Glomerular endothelial cell (primary cell): Measurements from ENCODE around the gene TMEM106A. TPM values are rescaled to one million over a fixed set of nuclear protein-coding genes. Genes with fewer than 3 reads are reported as not detected.
"Not testable (repeated sequence)": the region's sequence is repeated elsewhere in the genome, so short reads cannot be mapped to it uniquely, and the experiment has no call there.

ENCODE experiments used
- DNase-seq: peaks from one replicate; pipeline ENCODE4 v3.0.0-alpha.2; 2011; ENCODE audit warnings: low read depth, low spot score; ENCODE audit errors: extremely low read depth
- total RNA-seq: library from RNA; depleted of rRNA; stranded (reverse); fragments of >200 nt; gene quantifications from 2 replicates; pipeline ENCODE4 v1.2.3, GENCODE V29; 2015

TMEM106A gene
- total RNA-seq, 1 donor from 2014 or later: 8.4 TPM

DNA sequence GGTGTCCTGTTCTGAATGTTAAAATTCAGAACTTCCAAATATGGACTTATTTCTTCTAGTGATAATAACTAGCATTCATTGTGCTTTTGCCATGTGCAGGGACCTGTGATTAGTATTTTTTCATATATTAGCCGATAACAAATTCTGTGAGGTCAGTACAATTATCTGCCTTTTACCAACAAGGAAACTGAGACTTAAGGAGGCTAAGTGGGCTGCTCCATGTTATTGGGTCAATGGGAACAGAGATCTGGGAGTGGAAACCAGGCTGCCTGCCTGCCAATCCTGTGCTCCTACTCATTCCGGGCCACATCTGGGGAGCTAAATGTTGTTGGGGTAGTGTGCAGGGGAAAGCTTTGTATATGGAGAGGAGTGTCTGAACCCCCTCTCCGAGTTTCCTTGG is 3.7 kb downstream of the TMEM106A start:
- no peak for DNase-seq

DNA sequence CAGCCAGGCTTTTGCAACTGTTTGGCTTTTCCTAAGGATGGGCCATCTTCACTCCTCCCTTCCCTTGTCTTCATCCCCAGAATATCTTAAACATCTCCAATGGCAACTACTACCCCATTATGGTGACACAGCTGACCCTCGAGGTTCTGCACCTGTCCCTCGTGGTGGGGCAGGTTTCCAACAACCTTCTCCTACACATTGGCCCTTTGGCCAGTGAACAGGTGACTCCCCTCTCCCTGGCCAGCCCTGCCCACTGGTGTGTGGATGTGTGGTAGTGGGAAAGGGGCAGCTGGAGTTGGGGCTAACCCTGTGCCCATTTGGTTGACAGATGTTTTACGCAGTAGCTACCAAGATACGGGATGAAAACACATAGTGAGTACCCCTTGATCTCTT is 4.7 kb downstream of the TMEM106A start:
- no peak for DNase-seq

DNA sequence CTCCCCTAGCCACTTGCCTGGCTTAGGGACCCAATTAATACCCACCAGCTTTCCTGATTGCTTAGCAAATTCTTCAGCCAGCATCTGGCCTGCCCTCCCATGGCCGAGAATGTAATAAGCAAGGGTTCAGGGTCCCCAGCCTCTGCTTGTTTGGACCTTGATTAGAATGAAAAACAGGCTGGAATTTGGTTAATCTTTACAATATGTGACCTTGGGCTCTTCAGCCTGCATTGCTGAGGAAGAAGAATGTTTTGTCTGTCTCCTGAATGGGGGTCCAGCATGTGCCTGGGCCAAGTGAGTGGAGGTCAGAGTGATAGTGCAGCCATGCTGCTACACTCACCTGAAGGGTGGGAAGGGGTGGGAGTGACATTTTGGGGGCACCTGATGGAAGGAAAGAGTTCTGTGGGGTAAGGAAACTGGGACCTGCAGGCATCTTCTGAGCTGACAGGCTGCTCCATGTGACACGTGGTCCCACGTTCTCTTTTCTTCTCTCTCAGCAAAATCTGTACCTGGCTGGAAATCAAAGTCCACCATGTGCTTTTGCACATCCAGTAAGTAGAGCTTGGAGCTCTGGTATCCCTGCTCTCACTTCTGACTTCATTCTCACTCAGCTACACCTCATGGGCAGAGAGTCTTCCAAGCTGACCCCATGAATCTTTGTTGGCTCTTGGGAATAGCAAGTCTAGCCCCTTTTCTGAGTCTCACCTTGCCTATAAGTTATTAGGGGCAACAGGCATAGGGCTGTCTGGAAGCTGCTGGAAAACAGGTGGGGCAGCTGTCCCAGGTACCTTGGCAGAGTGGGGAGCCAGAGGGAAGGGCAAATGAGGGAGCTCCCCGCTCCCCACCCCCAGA is 5.3 kb downstream of the TMEM106A start:
- no peak for DNase-seq

DNA sequence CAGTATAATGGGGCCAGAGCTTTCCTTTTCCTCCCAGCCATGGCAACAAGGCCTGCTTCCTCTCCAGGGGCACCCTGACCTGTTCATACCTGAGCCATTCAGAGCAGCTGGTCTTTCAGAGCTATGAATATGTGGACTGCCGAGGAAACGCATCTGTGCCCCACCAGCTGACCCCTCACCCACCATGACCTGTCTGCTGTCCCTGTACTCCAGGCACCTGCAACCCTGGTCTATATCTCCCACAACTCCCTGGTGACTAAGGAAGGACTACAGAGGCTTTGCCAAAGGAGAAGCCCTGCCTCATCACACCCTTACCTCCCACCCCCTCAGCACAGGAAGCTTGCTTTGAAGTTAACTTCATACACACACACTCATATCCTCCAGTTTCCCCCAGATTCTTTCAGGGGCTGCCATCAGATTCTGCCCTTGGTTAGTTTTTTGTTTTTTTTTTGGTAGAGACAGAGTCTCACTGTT is 6.0 kb downstream of the TMEM106A start:
- DNase-seq: no peak

DNA sequence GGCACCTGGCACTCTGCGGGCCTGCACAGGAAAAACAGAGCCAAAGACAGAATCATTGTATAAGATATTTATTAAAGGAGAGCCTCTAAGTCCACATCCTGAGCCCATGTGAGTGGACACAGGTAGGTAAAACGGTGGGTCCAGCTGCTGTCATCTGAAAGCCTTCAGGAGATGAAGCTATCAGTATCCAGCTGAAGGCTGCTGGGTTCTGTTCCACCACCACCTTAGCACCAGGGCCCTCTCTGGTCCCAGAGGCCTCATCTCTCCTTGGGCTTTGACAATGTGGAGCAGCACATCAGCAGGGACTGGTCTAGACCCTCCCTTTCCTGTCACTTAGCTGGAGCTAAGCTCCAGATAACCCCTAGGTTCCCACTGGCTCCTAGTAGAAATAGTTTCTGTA is 7.3 kb downstream of the TMEM106A start:
- no peak for DNase-seq

DNA sequence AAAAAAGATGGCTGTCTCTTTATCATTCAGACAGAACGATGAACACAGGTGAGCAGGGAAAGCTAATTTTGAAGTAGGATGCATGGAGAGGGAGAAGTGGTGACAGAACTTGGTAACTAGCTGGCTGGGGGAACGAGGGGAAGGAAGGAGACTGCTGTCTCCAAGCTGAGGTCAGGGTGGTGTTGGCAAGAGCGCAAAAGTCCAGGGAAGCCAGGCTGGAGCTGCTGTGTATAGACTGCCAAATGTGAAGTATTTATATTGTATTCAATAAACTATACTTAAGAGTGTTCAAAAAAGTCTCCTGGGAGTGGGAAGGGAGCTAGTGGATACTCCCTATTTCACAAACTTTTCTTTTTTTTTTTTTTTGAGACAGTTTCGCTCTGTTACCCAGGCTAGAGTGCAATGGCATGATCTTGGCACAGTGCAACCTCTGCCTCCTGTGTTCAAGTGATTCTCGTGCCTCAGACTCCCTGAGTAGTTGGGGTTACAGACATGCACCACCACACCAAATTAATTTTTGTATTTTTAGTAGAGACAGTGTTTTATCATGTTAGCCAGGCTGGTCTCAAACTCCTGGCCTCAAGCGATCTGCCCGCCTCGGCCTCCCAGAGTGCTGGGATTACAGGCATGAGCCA is 8.2 kb downstream of the TMEM106A start:
- DNase-seq: no peak

DNA sequence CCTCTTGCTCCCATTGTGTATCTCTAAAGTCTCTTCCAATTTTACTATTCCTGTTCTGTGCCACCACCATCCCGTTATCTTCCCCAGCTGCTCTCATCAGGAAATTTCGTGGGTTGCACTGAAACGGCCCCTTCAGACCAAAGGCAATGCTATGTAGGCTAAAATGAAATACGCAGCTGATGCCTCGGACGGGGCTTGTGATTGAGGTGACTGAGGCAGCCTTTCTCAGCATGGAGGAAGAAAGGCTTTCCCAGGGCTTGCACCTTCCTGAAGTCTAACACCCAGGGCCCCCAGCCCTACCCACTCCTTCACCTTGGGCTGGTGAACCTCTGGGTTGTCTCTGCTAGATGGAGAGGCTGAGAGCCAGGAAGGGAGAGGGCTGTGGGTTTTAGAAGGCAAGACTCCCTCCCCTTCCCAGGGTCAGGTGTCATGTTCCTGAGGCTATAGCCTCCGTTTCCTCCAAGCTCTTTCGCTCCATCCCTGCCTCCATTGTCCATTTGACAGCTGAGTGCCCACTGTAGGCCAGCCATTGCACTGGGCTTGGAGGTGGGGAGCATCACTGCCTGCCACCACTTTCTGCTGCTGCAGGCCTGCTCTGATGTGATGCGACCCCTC is 8.9 kb downstream of the TMEM106A start:
- no peak for DNase-seq

DNA sequence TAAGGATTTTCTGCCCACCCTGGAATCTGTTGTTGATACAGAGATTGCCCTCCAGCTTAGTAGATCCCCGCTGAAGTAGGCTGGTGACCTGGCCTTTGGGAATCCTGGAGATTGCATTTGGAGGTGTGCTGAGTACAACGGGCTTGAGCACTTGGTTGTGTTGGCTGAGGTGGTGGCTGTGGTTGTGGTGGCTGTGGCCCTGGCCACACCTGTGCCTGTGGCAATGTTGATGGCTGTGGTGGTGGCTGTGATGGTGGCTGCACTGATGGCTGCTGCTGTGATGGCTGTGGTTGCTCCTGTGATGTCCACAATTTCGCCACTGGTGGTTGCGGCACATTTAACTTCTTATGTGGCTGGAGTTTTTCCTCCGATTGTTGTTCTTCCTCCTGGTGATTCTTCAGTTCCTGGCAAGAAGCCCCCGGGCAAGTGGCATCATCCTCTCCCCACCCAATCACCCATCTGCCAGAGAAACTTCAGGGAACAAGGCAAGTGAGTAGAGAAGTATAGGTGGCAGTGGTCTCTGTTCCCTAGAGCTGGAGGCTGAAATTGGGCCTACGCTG is 12.6 kb downstream of the TMEM106A start:
- no peak for DNase-seq

DNA sequence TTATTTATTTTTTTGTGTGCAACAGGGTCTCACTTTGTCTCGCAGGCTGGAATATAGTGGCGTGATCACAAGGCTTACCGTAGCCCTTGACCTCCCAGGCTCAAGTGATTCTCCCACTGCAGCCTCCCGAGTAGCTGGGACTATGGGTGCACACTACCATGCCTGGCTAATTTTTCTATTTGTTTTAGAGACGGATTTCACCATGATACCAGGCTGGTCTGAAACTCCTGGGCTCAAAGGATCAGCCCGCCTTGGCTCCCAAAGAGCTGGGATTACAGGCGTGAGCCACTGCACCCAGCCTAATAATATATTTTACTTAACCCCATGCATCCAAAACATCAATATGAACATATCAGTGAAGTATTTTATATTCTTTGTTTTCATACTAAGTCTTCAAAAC is 14.7 kb downstream of the TMEM106A start:
- no peak for DNase-seq

DNA sequence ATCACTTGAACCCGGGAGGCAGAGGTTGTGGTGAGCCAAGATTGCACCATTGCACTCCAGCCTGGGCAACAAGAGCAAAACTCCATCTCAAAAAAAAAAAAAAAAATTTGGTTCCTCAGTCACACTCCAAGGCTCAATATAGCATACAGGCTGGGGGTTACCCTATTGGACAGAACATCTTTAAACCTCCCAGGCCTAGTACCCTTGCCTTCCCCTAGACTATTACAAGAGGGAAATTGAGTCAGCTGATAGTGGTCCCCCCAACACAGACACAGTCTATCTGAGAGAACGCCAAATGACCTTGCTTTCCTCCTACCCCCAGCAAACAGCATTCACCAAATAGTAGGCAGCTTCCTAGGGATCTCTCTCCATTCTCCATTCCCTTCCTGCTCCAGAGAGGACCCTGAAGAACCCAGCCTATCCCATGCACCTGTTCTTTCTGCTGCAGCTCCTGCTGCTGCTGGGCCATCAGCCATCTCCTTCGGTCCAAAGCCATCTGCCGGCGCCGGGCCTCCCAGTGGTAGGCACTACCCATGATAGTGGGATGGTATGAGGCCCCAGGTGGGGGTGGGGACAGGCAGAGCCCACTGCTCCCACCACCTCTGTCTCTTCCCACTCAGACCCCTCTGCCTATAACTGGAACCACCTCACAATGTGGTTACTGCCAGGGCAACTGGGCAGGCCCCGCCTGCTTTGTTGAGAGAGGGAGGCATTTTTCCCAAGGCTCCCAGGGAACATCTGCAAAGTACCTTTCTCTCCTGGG is 16.5 kb downstream of the TMEM106A start, which contains the start of gene CCDC200:
Gene CCDC200 (minus strand): TSS at position 604 of the 763 bp plus-strand sequence. CDS start 69 bp downstream, at position 535.
- not testable (repeated sequence) for DNase-seq

DNA sequence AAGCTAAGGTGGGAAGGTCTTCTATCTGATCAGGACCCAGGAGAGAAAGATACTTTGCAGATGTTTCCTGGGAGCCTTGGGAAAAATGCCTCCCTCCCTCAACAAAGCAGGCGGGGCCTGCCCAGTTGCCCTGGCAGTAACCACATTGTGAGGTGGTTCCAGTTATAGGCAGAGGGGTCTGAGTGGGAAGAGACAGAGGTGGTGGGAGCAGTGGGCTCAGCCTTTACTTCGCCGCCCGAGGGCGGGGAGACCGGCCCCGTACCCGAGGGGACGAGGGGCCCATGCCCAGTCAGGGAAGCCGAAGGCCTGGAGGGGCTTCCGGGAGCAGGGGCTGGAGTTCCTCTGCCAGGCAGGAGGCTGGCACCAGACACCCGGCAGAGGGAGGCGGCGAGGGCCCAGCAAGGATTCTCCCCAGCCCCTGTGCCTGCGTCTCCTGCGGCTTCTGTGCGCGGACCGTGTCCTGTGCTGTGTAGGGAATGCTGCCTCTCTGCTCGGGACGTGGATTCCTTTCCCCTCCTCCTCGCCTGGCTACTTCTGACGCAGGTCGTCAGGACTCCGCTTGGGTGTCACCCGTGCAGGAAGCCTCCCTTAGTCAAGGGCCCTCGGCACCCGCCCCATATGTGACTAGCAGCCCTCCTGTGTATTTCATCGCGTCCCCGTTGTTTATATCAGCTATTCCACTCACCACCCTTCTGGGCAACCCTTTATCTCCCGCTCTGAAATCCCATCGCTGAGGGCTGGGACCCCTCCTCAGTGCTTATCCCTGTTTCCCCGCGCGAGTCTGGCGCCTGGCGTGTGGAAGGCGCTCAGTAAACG is 19.7 kb downstream of the TMEM106A start:
- not testable (repeated sequence) for DNase-seq

DNA sequence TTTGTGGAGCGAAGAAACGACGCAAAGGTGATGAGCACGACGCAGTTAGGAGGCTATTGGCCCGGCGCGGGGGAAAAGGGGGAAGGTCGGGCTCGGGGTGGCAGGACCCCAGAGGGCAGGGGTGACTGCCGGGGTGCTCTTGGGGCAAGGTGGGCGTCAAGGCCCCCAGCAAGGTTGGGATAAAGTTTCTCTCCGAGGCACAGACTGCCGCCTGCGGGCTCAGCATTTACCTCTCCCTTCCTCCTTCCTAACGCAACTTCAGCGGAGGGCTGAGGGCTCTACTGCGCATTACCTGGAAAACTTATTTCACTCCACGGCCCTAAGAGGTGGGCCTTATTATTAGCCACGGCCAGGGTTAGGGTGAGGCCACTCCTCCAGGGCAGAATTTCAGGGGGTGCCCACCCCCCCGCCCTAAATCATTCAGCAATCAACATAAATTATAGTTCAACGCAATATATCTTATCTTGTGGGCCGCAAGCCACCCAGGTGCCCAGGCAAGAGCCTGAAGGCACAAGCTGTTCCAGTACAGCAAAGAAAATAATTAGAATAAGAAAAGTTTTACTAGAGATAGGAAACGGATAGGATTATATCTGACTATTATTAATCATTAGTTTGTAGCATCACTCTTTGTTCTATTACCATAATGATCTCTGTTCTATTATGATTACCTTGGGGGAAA is 20.5 kb downstream of the TMEM106A start:
- DNase-seq: not testable (repeated sequence)

DNA sequence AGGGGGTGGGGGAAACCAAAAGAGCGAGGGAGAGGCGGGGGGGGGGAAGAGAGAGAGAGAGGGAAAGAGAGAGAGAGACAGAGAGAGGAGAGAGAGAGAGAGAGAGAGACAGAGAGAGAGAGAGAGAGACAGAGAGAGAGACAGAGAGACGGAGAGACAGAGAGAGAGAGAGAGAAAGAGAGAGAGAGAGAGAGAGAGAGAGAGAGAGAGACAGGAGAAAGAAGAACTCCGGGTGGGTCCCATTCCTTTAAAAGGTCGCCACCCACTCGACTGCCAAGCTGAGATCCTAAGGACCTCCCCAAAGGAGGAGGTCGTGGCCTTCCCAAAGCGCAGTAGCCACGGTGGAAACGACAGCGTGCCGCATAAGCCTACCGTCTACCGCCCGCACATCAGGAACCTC is 21.6 kb downstream of the TMEM106A start:
- not testable (repeated sequence) for DNase-seq

DNA sequence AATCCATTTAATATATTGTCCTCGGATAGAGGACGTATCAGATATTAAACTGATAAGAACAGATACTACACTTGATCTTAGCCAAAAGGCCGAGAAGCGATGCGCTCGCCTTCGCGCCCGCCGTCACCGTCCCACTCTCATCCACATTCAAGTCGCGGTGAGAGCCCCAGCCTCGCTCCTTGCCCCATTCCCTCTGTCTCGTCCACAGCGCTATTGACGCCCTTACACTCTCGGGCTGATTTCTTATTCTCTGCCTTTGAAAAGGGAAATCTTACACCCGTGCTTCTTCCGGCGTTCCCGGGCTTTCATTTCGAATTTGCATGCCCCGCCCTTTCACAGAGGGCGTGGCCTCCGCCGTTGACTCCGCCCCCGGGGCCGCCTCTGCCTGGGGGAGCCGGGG is 22.2 kb downstream of the TMEM106A start, which contains the start of gene RNU2-1:
Gene RNU2-1 (minus strand): TSS at position 101 of the 400 bp plus-strand sequence.
- not testable (repeated sequence) for DNase-seq

DNA sequence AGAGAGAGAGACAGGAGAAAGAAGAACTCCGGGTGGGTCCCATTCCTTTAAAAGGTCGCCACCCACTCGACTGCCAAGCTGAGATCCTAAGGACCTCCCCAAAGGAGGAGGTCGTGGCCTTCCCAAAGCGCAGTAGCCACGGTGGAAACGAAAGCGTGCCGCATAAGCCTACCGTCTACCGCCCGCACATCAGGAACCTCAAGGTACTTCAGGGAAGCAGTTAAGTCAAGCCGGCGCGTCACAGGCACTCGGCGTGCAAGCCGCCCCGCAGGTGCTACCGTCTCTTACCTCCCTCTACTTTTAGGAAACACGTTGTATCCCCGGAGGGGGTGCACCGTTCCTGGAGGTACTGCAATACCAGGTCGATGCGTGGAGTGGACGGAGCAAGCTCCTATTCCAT is 27.9 kb downstream of the TMEM106A start:
- DNase-seq: not testable (repeated sequence)

DNA sequence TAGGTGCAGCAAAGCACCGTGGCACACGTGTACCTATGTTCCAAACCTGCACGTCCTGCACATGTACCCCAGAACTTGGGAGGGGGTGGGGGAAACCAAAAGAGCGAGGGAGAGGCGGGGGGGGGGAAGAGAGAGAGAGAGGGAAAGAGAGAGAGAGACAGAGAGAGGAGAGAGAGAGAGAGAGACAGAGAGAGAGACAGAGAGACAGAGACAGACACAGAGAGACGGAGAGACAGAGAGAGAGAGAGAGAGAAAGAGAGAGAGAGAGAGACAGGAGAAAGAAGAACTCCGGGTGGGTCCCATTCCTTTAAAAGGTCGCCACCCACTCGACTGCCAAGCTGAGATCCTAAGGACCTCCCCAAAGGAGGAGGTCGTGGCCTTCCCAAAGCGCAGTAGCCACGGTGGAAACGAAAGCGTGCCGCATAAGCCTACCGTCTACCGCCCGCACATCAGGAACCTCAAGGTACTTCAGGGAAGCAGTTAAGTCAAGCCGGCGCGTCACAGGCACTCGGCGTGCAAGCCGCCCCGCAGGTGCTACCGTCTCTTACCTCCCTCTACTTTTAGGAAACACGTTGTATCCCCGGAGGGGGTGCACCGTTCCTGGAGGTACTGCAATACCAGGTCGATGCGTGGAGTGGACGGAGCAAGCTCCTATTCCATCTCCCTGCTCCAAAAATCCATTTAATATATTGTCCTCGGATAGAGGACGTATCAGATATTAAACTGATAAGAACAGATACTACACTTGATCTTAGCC is 29.1 kb downstream of the TMEM106A start:
- not testable (repeated sequence) for DNase-seq

DNA sequence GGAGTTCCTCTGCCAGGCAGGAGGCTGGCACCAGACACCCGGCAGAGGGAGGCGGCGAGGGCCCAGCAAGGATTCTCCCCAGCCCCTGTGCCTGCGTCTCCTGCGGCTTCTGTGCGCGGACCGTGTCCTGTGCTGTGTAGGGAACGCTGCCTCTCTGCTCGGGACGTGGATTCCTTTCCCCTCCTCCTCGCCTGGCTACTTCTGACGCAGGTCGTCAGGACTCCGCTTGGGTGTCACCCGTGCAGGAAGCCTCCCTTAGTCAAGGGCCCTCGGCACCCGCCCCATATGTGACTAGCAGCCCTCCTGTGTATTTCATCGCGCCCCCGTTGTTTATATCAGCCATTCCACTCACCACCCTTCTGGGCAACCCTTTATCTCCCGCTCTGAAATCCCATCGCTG is 34.8 kb downstream of the TMEM106A start:
- not testable (repeated sequence) for DNase-seq
